Psoas muscle (tissue), 8 donors: ENCODE data around the gene DDR2. TPM values are rescaled to one million over a fixed set of nuclear protein-coding genes. Genes with fewer than 3 reads are reported as not detected.

Source experiments
- ATAC-seq, 4 donors: fragments of 200-7000 bp; cut with Tn5 transposase; one replicate each; pipeline ENCODE4 v1.9.1; 2020; ENCODE audit warnings: moderate library complexity in 3 of 4, mild to moderate bottlenecking in 2 of 4
- DNase-seq, 2 donors: peaks; one replicate each; pipeline ENCODE4 v3.0.0-alpha.2; 2020
- H3K27ac ChIP-seq: fragments of 200-600 bp; one replicate; pipeline ENCODE4 v1.8.0; 2022
- H3K27me3 ChIP-seq, 3 donors: fragments of 200-600 bp in 1 of 3; one replicate each; pipeline versions ENCODE4 v1.6.1 to v1.8.0; 2013 to 2022; ENCODE audit warnings: low read length in 2 of 3, mild to moderate bottlenecking in 2 of 3, moderate library complexity in 1 of 3; ENCODE audit not compliant: insufficient read depth in 3 of 3
- H3K36me3 ChIP-seq, 2 donors: fragments of 200-600 bp in 1 of 2; one replicate each; pipeline versions ENCODE4 v1.6.1 to v1.8.0; 2013 to 2022; ENCODE audit warnings: low read depth in 1 of 2, mild to moderate bottlenecking in 1 of 2, moderate library complexity in 1 of 2; ENCODE audit not compliant: insufficient read depth in 1 of 2
- H3K4me1 ChIP-seq: fragments of 200-600 bp; one replicate; pipeline ENCODE4 v1.8.0; 2022
- H3K4me3 ChIP-seq: fragments of 200-600 bp; one replicate; pipeline ENCODE4 v1.8.0; 2022; ENCODE audit warnings: mild to moderate bottlenecking
- H3K9me3 ChIP-seq: fragments of 200-600 bp; one replicate; pipeline ENCODE4 v1.8.0; 2022
- WGBS, 3 donors: extraction: QIAGEN DNeasy Blood & Tissue Kit; methylation state at CpG; one replicate each; pipeline versions ENCODE4 v1.1.6 to v1.1.7; 2013; 5-methylcytosine and 5-hydroxymethylcytosine counted together
- intact Hi-C, 2 donors: fragments of 100-400 bp; cut with DNase I; formaldehyde crosslinking; loops; one replicate each; pipeline versions ENCODE4 v1.11.0 to v1.14.2; 2022
- polyA plus RNA-seq, 3 donors: library from polyadenylated mRNA; stranded (reverse); fragments of 200-250 nt; gene quantifications; one replicate each; pipeline ENCODE4 v1.2.3, GENCODE V29; 2013
- total RNA-seq, 4 donors: library from RNA; stranded (reverse); fragmentation: NEBNext Ultra II Directional in 2 of 4; extraction: Animal tissue kit (Norgen Biotek cat#: 25700) in 2 of 4; gene quantifications; one replicate each; pipeline versions ENCODE4 v1.2.1 to v1.2.4, GENCODE V29; 2021 to 2023
- TF ChIP-seq, protein P1 (sequence below): fragments of 200-600 bp; IDR thresholded peaks from one replicate; pipeline ENCODE4 v1.8.0; 2022; ENCODE audit warnings: antibody characterized with exemption
- donor health status: healthy with polysubstance abuse.
- donor health status: DM: no; HTN: no; CAD: no; lungs with moderate emphysema.
- donor health status: Bipolar disorder and iron deficiency.
- donor health status: healthy.
- donor health status: DM: yes; HTN: yes; CAD: no.
- donor health status: DM: no; HTN: no; CAD: no.
- donor health status: DM: no; HTN: no; CAD: no.
- donor health status: DM: yes; HTN: yes; CAD: no.

The DDR2 gene
- total and polyA plus RNA-seq, 7 donors = 1.3 to 21.2 (median 6.0) TPM

DNA sequence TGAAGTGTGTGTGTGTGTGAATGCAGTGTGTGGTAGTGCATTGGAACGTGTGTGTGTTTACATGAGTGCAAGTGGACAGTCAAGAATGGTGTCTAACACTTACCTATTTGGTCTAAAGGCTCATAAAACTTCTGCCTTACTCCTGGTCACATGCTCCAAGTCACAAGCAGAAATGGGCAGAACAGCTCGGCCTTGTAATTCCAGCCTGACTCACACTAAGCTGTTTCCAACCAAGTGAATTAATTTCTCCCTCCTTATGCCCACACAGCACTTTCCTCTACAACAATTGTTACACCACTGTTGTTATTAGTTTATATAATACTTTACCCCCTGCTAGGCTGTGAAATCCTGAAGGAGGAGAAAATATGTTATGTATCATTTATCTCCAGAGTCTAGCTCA, 43.8 kb downstream of the DDR2 start:
- ATAC-seq (no peak), DNase-seq (no peak)
- Histone ChIP-seq H3K4me3 (no peak overlapping the region), H3K27ac (no peak overlapping the region), H3K9me3 (no peaks in the 10 kb centered on the region), H3K4me1 (no peaks in the 10 kb centered on the region), H3K27me3 (no peaks in the 10 kb centered on the region), H3K36me3 (no peaks in the 10 kb centered on the region)
- 52 to 68% (median 53%) methylated on average over 2 of the region's 2 CpGs for WGBS, 3 donors
- intact Hi-C loops = no loop called here
- TF ChIP-seq, protein P1, sequence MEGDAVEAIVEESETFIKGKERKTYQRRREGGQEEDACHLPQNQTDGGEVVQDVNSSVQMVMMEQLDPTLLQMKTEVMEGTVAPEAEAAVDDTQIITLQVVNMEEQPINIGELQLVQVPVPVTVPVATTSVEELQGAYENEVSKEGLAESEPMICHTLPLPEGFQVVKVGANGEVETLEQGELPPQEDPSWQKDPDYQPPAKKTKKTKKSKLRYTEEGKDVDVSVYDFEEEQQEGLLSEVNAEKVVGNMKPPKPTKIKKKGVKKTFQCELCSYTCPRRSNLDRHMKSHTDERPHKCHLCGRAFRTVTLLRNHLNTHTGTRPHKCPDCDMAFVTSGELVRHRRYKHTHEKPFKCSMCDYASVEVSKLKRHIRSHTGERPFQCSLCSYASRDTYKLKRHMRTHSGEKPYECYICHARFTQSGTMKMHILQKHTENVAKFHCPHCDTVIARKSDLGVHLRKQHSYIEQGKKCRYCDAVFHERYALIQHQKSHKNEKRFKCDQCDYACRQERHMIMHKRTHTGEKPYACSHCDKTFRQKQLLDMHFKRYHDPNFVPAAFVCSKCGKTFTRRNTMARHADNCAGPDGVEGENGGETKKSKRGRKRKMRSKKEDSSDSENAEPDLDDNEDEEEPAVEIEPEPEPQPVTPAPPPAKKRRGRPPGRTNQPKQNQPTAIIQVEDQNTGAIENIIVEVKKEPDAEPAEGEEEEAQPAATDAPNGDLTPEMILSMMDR = no peak

DNA sequence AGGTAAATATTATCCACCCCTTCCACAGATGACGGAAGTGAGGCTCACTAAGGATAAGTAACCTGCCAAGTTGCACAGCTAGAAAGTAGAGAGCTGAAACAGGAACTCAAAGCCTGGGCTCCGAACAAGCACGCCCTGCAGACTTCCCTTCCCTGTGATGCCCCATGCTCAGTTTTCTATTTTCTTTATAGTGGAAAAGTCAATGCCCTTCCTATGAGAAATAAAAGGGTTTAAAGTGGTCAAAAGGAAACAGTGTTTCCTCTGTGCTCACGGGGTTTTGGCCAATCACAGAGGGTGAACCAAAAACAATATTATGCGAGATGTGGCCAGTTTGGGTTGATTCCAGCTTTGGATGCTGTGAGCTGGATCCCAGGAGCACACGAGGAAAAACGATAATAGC, 44.5 kb downstream of the DDR2 start:
- Histone ChIP-seq H3K27me3 (no peaks in the 10 kb centered on the region), H3K36me3 (no peaks in the 10 kb centered on the region), H3K4me1 (no peaks in the 10 kb centered on the region), H3K4me3 (no peak overlapping the region), H3K27ac (no peak overlapping the region), H3K9me3 (no peaks in the 10 kb centered on the region)
- TF ChIP-seq, protein P1 = no peak
- 43 to 54% (median 43%) methylated on average over 7 of the region's 7 CpGs for WGBS, 3 donors
- DNase-seq (no peak), ATAC-seq (no peak)
- intact Hi-C loops = no loop called here

DNA sequence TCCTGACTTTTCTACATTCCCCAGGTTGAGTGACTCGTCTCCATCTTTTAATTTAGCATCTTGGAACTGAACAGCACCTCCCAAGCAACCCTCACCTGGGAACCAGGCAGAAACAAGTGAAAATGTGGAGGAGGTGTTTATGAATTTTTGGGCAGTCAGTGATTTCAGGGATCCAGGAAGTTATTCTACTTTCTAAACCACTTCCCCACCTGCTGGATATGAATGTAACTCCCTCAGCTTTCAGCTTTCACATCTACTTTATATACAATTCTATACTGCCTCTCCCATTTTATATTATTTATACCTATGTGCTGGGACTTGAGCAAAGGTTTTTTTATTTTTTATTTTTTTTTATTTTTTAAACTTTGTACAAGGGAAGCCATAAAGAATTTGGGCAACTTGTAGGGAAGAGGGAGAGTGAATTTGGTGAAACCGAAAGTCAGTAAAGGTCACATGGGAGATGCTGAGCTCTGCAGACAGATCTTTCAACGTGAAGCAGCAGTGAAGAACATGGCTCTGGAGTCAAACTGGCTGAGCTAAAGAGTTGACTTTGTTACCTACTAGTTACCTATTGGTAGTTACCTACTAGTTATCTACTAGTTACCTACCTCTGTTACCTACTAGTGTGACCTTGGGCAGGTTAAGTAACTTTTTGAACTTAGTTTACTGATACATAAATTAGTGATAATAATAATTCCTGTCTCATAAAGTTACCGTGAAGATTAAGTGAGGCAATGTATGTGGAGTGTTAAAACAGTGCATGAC, 45.5 kb downstream of the DDR2 start:
- Histone ChIP-seq H3K4me1 (no peaks in the 10 kb centered on the region), H3K9me3 (no peaks in the 10 kb centered on the region), H3K4me3 (no peak overlapping the region), H3K36me3 (no peaks in the 10 kb centered on the region), H3K27ac (no peak overlapping the region), H3K27me3 (no peaks in the 10 kb centered on the region)
- 68 to 83% (median 73%) methylated on average over 4 of the region's 4 CpGs for WGBS, 3 donors
- intact Hi-C loops = no loop called here
- TF ChIP-seq, protein P1 = no peak
- DNase-seq = no peak
- peak in 1 of 4 donors; percentile 4 for ATAC-seq

DNA sequence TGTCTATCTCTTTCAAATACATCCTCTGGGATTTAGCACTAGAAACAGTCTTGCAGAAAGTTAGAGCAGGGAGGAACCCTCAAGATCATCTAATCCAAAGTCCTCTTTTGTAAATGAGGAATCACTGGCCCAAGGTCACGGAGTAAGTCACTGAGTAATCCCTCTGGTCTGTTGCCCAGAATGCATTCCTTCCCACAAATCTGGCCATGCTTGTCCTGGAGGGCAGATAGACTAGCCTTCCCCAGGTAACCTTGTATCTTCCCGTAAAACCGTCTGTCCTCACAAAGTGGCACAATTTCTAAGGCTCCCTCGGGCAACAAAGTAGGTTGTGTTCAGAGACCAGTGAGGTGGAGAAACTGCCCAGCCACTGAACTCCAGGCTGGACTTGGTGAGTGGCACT, 46.2 kb downstream of the DDR2 start:
- no peak for DNase-seq
- TF ChIP-seq, protein P1 = no peak
- 23 to 28% (median 23%) methylated on average over 4 of the region's 4 CpGs for WGBS, 3 donors
- Histone ChIP-seq H3K9me3 (no peaks in the 10 kb centered on the region), H3K4me3 (no peak overlapping the region), H3K36me3 (no peaks in the 10 kb centered on the region), H3K4me1 (no peaks in the 10 kb centered on the region), H3K27me3 (no peaks in the 10 kb centered on the region), H3K27ac (no peak overlapping the region)
- ATAC-seq = peak; percentile 46 to 91 (median 80)
- intact Hi-C loops = no loop called here

DNA sequence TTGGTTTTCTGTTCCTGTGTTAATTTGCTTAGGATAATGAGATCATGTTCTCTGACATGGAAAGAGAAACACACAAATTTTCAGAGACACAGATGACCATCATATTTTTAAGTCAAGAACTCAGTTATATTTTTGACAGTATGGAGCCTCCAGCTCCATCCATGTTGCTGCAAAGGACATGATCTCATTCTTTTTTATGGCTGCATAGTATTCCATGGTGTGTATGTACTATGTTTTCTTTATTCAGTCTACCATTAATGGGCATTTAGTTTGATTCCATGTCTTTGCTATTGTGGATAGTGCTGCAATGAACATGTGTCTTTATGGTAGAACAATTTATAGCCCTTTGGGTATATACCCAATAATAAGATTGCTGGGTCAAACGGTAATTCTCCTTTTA, 47.0 kb downstream of the DDR2 start:
- TF ChIP-seq, protein P1 = no peak
- WGBS, 3 donors = 0 to 46% (median 41%) methylated on average over 1 of the region's 1 CpG
- H3K27ac ChIP-seq = no peak overlapping the region
- intact Hi-C loops = no loop called here
- ATAC-seq (no peak), DNase-seq (no peak)
- H3K4me1 ChIP-seq = no peaks in the 10 kb centered on the region
- no peaks in the 10 kb centered on the region for H3K36me3 ChIP-seq
- peaks cover 7% of the 10 kb centered on the region for H3K9me3 ChIP-seq
- H3K4me3 ChIP-seq = no peak overlapping the region
- H3K27me3 ChIP-seq = no peaks in the 10 kb centered on the region
